ENCODE results near the gene STAT3.
"Not testable (repeated sequence)": the region's sequence is repeated elsewhere in the genome, so short reads cannot be mapped to it uniquely, and the experiment has no call there.

GRCh38 chr17:42395601-42396000, 7.4 kb upstream of the STAT3 start:
- TF ChIP-seq CTCF, POLR2A (IDR thresholded peaks at IDR 0.05): not testable (repeated sequence)
